Measurements from ENCODE around the gene SPG21.

DNA sequence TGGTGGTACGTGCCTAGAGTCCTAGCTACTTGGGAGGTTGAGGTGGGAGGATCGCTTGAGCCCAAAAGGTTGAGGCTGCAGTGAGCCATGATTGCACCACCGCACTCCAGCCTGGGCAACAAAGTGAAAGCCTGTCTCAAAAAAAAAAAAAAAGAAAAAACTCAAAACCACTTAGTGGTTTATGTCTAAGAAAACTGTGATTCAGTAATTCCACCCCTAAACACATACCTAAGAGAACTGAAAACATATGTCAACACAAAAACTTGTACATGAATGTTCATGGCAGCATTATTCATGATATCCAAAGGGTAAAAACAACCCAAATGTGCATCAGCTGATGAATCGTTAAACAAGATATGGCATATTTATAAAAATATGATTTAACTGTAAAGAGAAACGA is 14.3 kb downstream of the SPG21 start:
- TF ChIP-seq, protein P1, sequence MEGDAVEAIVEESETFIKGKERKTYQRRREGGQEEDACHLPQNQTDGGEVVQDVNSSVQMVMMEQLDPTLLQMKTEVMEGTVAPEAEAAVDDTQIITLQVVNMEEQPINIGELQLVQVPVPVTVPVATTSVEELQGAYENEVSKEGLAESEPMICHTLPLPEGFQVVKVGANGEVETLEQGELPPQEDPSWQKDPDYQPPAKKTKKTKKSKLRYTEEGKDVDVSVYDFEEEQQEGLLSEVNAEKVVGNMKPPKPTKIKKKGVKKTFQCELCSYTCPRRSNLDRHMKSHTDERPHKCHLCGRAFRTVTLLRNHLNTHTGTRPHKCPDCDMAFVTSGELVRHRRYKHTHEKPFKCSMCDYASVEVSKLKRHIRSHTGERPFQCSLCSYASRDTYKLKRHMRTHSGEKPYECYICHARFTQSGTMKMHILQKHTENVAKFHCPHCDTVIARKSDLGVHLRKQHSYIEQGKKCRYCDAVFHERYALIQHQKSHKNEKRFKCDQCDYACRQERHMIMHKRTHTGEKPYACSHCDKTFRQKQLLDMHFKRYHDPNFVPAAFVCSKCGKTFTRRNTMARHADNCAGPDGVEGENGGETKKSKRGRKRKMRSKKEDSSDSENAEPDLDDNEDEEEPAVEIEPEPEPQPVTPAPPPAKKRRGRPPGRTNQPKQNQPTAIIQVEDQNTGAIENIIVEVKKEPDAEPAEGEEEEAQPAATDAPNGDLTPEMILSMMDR (IDR thresholded peaks at IDR 0.05; ENCODE audit: borderline replicate concordance, extremely low read depth, low read length, poor library complexity, severe bottlenecking) = no peak
- TF ChIP-seq EZH2 (IDR thresholded peaks at IDR 0.05; ENCODE audit: borderline replicate concordance, low read depth, low read length, severe bottlenecking) = no peak

All from DND-41 (cell line).